Stimulated activated CD4-positive, alpha-beta T cell treated with anti-CD3 and anti-CD28 coated beads, Interleukin-1b, Interleukin-23, amount 100 ng/mL, for 4 hours (primary cell): ENCODE results near the gene STK4.

Experiments
- DNase-seq, 2 donors: peaks; one replicate each; pipeline ENCODE4 v3.0.0-alpha.2; 2020; ENCODE audit warnings: low read depth in 2 of 2

STK4 gene

DNA sequence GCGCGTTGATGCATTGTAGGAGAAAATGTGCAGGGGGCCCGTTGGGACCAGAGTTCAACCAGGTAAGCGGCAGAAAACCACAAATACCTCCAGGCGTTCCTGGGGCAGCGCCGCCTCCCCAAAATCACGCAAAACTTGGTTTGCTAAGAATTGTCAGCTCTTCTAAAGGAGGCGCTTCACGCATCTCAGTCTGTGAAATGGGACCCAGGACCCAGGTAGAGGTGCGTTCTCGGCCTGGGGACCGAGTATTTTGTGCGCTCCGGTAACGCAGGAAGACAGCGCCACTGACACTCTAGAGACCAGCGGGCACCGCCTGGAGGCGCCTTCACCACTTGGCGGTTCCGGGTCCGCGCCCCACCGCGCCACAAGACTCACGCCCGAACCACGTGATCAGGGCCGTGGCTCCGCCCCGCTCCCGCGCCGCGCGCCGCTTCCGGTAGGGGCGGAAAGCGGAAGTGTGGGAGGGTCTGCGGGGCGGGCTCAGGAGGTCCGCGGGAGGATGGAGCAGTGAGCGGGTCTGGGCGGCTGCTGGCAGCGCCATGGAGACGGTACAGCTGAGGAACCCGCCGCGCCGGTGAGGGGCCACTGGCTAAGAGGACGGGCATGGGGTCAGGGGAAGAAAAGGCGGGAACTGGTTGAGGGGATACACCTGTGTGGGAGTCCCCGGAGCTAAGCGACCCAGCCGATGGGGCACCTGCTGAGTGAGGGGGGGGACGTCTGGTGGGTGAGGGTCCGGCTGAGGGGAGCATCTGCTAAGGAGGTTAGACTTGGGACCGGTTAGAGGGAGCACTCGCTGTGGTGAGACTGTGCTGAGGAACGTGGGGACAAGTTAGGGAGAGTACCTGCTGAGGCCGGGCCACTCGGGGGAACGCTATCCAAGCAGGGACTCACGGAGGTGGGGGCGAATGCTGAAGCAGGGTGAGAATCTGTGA is at the start of gene STK4:
Gene STK4 (plus strand): TSS at position 483 of the 932 bp plus-strand sequence. CDS start 57 bp downstream, at position 540.
- peak; percentile 91 to 92 for DNase-seq

DNA sequence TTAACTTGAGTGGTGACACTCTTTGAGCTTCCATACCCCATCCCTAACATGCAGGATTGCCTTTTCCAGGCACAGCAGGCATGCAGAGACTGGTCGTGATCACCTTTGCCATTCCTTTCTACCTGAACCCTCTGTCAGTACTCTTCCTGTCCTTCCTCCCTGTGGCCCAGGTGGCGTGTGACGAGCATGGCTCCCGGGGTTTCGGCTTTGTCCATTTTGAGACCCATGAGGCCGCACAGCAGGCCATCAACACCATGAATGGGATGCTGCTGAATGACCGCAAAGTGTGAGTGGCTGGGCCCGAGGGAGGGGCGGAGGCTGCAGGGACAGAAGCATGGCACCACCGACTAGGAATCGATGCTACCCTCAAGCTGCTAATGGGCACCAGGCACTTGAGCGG is 49.7 kb upstream of the STK4 start:
- DNase-seq = no peak

DNA sequence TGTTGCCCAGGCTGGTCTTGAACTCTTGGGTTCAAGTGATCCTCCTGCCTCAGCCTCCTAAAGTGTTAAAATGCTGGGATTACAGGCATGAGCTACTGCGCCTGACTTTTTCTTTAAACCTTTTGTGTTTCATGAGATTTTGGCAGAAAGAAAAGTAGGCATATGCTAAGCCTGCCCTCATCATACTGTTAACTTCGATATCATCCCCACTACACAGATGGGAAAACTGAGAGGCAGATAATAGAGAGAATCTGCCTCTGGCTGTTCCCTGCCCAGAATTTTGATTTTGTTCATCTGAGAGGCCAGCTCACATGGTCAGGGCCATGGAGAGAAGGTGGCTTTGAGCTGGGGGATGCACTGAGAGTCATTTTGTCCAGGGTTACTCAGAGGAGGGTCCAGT is 48.9 kb upstream of the STK4 start:
- no peak for DNase-seq

DNA sequence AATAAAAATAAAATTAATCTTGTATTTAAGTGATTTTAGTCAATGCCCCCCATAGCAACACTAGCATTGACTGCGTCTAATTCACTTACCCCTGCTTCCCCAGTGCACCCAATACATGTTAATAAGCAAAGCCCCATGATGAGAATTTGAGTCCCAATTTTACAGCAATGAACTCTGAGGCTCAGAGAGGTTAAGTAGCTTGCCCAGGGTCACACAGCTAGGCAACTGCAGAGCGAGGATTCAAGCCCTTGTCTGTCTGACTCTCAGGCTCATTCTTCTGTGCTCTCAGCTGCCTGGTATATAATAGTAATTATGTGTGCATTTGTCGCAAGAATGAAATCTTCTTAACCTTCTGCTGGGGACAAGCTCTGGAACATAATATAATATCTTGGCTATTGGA is 48.0 kb upstream of the STK4 start:
- no peak for DNase-seq

DNA sequence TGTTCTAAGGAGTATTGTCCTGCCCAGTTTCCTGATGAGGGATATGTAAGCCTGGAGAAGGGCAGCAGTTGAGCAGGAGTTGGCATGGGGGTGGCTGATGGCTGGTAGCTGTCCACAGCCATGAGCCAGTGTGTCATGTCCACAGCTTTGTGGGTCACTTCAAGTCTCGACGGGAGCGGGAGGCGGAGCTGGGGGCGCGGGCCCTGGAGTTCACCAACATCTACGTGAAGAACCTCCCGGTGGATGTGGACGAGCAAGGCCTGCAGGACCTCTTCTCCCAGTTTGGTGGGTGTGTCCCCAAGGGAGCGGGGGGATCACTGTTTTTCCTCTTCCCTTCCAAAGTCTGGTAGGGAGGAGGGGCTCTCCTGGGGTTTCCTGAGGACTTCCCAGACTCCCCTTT is 47.6 kb upstream of the STK4 start:
- DNase-seq = no peak

DNA sequence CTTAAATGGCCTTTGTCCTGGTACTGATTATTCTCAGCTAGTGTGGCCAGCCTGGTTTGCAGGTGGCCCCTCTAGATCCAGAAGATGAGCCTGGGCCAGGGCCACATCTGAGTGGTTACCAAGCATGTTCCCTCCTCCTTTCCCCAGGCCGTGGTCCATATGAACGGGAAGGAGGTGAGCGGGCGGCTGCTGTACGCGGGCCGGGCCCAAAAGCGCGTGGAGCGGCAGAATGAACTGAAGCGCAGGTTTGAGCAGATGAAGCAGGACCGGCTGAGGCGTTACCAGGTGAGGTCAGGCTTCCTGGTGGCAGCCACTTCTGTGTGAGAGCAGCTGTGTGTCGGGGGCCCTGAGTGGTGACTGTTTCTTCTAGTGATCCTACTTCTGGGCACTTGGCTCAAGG is 44.9 kb upstream of the STK4 start:
- DNase-seq = no peak

DNA sequence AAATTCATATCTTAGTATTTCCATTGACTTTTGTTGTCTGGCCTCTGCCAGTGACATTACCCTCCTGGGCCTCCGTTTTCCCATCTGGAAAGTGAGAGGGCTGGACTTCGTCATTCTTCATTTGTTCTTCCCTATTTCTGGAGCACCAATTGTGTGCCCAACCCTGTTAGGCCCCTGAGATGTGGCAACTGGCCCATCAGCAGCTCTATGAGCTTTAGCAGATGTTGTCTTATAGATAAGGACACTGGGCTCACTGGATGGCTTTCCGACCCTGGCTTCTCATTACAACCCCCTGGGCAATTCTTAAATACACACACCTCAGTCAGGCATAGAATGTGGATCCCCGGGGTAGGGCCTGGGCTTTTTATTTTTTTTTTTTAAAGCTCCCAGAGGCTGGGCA is 41.8 kb upstream of the STK4 start:
- DNase-seq = no peak

DNA sequence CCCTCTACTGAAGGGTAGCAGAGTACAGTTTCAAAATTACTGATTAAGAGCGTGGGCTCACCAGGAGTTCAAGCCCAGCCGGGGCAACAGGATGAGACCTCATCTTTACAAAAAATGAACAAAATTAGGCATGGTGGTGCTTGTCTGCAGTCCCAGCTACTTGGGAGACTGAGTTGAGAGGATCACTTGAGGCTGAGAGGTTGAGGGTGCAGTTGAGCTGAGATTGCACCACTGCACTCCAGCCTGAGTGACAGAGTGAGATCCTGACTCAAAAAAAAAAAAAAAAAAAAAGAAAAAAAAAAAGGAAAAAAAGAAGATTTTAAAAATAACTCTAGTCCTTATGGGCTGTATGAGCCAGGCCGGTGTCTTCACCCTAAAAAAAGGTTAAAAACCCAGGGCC is 37.7 kb upstream of the STK4 start:
- DNase-seq = no peak

DNA sequence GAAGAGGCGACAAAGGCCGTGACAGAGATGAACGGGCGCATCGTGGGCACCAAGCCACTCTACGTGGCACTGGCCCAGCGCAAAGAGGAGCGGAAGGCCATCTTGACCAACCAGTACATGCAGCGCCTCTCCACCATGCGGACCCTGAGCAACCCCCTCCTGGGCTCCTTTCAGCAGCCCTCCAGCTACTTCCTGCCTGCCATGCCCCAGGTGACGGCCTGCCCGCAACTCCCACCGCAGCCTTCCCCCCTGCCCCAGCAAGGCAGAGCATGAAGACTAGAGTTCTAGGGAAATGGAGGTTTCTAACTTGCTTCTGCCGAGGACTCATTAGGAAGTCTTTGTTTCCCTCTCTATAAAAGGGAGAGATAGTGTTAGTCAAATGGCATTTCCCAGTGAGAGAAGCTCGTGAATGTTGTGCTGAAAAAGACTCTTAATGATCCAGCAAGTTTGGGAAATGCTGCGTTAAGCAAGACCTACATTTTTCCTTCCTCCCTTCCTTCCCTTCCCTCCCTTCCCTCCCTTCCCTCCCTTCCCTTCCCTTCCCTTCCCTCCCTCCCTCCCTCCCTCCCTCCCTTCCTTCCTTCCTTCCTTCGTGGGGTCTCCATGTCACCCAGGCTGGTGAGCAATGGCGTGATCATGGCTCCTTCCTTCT is 35.7 kb upstream of the STK4 start:
- no peak for DNase-seq

DNA sequence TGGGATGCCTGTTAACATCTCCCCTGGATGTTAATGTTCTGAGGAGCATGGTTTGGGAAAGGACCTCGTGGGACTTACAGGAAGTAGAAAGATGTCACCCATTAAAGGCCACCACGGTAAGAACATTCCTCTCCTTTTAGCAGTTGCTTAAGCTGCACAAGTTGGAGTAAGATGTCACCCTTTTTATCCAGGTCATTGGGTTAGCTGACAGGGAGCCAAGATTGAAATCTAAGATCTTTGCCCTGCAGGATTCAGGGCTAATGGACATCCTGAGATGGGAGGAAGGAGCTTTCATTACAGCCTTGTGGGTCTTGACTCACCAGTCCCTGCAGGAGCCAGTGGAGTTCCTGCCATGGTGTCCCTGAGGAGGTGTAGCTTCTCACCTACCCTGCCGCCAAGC is 34.4 kb upstream of the STK4 start:
- DNase-seq = no peak

DNA sequence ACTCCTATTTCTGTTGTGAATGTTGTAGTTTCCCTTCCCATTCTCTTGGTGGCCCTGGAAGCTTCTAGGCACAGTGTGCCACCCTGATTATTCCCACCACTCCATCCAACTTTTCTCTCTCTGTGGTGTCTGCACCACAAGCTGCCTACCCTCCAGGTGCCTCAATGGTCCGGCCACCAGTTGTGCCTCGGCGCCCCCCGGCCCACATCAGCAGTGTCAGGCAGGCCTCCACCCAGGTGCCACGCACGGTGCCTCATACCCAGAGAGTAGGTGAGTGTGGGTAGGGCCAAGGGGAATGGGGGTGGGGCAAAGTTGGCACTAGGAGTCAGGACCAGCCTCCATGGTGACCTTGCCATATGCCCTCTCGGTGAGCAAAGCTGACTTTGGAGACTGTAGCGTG is 33.4 kb upstream of the STK4 start:
- no peak for DNase-seq

DNA sequence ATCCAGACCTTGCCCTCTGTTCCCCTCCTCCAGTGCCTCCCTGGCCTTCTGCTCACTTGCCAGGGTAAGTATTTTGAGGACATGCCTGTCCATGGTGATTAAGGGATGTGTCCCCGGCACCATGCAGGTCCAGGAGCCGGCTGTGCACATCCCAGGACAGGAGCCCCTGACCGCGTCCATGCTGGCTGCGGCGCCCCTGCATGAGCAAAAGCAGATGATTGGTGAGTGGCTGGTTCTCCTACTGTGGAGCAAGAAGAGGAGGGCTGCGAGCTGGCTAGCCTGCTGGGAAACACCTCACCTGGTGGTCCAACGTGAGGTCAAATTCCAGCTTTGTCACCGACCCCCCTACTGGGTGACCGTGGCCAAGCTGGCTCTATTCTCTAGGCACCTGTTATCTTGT is 29.8 kb upstream of the STK4 start:
- DNase-seq = no peak

DNA sequence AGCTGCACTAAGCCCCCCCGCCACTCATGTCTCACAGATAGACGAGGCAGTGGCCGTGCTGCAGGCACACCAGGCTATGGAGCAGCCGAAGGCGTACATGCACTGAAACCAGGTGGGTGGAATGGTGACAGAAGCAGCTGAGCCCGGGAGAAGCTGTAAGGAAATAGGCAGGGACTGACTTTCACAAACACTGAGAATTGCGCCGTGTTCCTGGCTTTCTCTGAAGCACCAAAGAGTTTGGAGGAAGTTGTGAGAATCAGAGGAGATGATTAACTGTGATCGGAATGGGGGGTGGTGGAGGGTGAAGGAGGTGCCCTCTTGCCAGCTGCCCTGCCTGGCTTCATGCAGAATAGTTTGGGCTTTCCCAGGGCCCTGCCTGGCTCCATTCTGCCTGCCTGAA is 27.7 kb upstream of the STK4 start:
- no peak for DNase-seq

DNA sequence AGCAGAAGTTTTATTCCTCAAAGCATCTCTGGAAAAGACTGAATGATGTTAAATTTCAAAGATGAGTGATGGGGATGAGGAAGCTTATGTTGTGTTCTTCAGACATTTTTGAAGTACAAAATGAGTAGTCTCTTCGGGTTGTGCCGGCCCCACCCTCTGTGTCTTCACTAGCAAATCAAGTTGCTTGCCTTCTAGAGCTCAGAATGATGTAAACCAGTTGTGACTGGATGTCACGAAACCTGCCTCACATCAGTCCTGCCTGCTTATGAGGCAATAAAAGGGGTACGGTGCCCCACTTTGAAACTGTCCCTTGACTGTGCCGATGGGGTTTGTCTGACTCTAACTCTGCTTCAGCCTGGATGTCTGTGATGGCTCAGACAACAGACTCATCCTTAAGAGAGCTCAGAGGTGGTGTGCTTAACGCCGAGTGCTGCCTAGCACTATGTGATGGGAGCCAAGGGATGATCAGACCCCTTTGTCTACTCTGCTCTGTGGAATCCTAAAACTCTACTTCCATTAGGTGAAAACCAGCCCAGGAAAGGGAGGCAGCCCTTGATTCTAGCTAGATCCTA is 25.1 kb upstream of the STK4 start:
- no peak for DNase-seq

DNA sequence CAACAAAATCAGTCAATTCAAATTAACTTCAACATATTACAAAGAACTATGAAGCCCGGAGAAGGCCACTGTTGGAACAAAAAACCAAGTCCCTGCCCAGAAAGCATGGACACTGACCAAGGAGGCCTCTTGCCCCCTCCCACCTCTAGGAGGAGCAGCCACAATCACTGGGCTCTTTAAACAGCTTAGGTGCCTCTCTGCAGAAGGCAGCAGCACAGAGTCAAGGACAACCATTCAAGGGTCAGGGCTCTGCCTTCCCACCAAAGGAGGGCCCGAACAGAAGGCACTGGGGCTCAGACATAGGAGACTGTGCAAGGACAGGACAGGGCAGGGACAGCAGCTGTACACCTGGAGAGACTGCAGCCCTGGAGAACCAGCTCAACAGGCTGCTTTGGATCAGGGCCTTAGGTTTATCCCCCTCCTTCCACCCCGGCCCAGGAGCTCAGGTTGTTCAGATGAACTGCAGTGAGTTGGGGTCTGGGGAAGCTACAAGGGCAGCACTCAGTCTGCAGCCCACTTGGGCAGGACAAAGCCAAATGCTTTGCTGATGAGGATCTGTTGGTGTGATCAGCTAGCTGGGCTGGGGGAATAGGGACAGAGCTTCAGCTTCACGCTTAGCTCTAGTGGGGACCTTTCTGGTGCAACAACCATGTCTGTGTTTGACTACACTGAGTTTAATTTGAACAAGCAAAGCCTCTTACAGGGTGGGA is 23.9 kb upstream of the STK4 start:
- DNase-seq = no peak

DNA sequence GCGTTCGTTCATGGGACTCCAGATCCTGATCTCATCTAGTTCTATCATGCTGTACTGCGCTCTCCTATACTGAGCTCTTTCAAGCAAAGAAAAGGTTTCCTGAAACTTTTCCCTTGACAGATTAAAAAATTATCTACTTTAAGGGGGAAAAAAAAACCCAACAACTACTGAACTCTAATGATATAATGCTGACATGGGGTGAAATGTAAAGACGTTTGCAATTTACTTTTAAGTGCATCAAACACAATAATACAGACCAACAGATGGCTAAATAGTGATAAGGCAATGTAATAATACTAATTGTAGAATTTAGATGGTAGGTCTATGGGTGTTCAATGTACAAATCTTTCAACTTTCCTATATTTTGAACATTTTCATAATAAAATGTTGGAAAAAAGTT is 22.5 kb upstream of the STK4 start:
- DNase-seq = no peak

DNA sequence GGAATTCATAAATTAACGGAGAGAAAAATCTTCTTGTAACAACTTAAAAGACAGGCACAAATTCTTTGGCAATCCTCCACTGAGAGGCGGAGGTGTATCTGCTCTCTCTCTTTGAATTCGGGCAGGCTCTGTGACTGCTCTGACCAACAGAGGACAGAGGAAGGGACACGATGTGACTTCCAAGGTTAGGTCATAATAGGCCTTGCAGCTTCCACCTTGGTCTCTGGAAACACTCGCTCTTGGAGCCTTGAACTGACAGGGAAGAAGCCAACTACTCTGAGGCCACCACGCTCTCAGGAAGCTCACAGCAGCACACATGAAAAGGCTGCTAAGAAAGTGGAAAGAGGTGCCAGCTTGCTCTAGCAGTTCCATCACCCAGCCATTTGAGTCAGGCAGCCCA is 21.1 kb upstream of the STK4 start:
- no peak for DNase-seq

DNA sequence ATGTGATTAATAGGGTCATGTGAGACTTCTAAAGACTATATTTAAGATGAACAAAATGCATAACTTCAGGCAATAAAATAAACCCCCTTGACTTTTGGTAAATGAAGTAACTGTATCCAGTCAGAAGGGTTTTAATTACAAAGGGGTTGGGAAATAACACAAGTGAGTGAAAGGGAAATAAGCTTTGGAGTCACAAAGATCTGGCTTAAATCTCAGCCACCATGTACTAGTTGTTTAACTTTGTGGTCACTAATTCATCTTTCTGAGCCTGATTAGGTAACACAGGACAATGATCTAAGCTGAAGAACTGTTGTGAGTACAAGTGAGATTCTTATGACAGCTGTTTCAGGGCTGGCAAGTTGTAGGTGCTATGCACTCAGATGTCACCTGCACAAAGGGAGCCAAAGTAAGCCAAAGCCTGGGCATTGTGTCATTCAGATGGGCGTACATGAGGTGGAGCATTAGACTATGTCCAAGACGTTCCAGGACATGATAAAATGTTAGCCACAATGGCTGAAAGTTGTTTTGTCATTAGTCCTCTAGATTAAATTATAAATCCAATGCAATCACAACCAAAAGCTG is 19.9 kb upstream of the STK4 start:
- DNase-seq = no peak

DNA sequence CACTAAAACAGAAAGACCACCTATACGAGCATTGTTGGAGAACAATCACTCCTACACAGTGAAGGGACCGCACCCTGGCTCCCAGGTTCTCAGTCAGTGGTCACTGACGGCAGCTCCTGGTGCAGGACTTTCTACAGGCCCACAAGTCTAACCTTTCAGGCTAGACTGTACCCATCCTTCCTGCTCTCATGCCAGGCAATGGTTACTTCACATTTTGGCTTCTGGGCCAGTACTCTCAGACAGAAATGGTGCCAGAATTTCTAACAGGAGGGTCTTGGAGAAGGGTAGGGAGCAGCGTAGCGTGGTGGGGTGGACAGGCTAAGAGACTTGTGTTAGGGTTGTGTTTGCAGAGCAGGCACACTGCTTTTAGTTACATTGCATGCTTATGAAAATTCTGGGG is 18.2 kb upstream of the STK4 start:
- DNase-seq = no peak

DNA sequence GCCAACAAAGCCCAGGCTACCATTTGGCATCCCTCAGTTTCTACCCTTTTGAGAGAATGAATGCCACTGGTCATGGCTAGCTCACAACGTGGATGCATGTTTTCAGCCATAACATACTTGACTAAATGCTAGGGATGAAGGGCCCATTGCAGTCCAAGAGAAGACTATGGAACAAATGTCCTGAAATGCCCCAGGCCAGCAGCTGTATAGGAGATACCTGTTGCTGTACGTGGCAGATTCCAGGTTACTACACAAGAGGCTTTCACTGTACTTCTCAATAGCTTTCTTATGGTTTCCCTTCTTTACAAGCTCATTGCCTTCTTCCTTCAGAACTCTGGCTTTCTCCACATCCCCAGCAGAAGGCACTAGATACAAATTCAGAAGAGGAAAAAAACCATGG is 17.8 kb upstream of the STK4 start:
- DNase-seq = no peak

DNA sequence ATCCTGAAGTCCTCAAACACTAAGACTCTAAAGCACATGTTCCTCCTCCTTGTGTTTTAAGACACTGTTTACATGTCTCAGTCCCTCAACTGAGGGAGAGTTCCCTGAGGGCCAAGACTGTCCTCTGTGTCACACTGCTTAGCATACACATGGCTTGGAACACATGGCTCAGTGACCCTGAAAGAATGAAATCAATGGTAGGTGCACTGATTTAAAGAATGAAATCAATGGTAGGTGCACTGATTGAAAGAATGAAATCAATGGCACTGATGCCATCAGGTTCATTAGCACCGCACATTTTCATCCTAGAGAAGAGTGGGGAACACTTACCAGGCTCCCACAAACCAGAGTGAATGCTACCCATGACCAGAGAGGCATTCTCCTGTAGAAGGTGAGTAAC is 15.9 kb upstream of the STK4 start:
- DNase-seq = no peak

DNA sequence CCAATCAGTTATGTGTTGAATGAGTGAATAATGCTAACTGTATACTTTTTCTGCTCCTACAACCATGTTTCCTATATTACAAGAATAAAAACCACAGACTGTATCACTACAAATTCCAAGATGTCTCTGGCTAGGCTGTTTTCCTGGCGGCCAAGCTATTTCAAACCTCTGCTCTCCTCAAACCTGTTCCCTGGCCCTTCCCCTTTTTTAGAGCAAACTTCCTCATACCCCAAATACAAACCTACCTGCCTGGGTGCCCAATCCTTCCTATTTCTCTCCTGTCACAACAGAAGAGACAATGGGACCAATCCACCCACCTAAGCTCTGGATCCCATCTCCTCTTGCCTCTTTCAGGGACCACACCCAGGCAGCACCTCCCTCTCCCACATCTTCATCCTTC is 13.6 kb upstream of the STK4 start:
- no peak for DNase-seq
